ENCODE data around the gene SLK.

SLK gene

GRCh38 chr10:103942866-103943265 lies 24.1 kb upstream of the SLK start:
- DNase-seq, result no peak

DNA sequence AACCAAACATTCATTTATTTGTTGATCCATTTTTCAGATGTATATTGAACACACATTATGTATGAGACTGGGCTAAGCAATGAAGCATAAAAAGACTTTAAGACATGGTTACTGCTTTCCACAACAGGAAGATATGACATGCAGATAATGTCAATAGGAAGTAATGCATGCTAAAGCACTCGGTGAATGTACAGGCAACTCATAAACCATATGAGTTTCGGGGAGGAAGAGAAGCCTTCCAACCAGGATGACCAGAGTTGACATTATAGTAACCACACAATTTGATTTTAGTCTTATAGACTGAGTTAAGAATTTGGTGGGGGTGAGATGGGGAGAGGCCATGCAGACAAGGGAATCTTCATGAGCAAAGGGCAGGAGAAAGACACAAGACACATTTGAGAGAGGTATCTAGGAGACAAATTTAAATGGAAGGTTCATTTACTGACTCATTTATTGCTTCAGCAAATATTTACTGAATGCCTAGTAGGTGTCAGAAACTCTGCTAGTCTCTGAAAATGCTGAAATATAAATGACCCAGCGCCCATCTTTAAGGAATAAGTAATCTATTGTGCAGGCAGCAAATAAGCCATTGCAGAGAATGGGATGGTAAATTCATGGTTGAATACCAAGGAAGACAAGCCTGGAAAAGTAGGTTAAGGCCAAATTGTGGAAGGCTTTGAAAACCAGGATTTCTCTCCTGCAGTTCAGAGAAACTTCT lies 19.0 kb upstream of the SLK start:
- DNase-seq, result no peak

GRCh38 chr10:103949728-103950127 lies 17.2 kb upstream of the SLK start:
- DNase-seq, result no peak

- no peak for DNase-seq
Measured at GRCh38 chr10:103951183-103951582, 15.8 kb upstream of the SLK start.

- no peak for DNase-seq
Measured at GRCh38 chr10:103951942-103952341, 15.0 kb upstream of the SLK start.

DNA sequence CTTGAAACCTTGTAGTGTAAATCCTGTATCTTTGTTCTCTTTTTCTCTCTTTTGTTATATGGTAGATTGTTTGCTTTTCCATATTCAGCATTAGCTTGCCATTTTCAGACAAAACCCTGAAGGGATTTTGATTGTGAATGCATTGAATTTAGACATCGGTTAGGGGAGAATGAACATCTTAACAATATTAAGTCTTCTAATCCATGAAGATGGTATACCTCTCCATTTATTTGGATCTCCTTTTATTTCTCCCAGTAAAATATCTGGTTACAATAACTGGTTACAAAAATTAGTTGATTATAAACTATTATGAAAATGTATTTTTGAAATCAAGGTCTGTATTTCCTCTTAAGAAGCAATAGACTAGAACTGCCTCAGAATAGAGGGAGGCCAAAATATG lies 12.4 kb upstream of the SLK start:
- DNase-seq, result no peak

DNA sequence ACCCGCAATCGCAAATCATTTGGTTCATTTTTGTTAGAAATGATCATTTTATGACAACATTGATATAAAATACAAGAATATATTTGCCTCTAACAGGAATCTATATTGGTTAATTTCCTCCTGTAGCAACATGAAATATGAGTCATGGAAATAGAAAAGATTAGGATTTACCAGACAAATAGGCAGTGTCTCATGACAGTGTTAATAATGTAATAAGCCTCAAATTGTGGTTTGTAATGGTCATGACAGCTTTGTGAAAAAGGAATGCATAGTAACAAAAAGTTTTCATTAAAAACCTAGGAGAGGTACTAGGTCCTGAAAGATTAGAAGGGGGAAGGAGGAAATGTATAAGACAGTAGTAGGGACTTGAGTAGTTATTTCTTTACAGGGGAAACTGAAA lies 7.9 kb upstream of the SLK start:
- no peak for DNase-seq

DNA sequence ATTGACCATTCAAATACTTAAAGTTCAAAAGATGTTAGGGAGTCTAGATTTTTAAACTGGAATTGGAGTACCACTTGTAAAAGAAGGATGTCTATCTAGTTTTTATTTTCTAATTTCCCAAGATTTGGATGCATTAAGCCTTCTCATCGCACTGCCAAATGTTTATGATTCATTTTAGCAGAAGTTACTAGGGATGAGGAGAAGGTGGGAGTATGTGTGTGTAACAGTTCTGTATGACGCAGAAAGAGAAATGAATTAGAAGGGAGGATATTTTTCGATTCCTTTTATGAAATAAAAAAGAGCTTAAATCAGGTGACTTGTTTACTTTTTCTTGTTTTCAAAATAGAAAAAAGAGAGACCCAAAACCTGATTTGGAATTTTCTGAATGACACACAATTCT lies 6.8 kb upstream of the SLK start:
- DNase-seq, result no peak

DNA sequence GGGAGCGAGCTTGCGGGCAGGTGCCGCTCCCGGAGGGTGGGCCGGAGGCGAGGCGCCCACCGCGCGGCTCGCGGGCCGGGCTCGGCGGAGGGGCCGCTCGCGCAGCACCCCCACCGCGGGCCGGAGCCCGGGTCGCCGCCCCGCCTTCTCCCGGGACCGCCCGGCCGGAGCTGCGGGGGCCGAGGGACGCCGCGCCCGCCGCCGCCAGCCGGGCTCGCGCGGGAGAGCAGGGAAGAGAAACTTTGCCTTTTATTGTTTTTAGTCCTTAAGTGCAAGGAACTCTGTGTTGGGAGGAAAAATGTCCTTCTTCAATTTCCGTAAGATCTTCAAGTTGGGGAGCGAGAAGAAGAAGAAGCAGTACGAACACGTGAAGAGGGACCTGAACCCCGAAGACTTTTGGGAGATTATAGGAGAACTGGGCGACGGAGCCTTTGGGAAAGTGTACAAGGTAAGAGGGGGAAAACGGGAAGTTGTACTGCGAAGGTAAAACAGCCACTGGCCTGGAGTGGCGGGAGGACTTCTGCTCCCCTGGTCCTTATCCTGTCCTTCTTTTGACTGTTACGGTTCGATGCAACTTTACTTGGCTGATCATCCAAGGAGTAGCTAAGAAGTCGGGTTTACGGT lies 620 bp downstream of the SLK start:
- DNase-seq, result no peak

DNA sequence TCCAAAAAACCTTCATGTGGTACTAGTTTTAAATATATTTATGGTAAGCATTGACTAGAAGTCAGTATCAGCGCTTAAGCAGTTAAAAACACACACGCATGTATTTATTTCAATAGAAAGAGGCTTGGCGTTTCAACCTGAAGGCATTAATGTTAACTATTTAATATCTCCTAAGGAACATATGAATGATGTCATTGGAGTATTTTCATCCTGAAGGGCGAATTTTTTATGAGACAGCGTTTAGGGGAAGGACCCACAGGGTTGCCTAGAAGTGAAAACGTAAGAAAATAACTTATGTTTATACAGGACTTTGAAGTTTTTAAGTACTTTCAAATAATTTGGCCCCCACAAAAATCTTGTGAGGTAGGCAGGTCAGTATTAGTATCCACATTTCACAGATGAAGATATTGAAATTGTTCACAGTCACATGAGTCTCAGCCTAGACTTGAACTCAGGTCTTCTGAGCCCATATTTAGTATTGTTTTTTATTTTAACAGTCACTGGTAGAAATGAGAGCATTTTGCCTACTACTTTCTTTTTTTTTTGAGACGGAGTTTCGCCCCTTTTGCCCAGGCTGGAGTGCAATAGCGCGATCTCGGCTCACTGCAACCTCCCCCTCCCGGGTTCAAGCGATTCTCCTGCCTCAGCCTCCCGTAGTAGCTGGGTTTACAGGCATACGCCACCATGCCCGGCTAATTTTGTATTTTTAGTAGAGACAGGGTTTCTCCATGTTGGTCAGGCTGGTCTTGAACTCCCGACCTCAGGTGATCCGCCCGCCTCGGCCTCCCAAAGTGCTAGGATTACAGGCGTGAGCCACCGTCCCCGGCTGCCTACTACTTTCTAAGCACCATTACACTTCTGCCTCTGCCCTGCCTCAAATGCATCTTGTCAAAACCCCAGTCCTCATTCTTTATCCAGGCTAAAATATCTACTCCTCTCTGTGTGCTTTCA lies 1.8 kb downstream of the SLK start:
- no peak for DNase-seq

DNA sequence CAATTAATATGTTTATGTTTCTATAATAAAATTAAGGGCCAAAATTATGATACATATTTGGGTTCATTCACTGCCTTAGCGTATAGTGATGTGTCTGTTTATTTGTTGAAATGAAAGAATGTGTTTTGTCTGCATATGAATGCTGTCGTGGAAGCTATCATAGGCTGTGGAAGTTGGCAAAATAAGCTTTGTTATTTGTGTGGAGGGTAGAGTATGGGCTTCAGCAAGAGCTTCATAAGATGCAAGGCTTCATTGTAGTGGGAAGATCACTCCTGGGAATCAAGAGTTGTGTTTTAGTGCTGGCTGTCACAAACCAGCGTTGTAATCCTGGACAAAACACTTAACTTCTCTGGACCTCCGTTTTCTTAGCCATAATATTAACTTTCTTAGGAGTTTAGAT lies 2.5 kb downstream of the SLK start:
- DNase-seq, result no peak

- DNase-seq, result no peak
Measured at GRCh38 chr10:103969857-103970627, 3.1 kb downstream of the SLK start.

- no peak for DNase-seq
Measured at GRCh38 chr10:103975169-103975568, 8.2 kb downstream of the SLK start.

DNA sequence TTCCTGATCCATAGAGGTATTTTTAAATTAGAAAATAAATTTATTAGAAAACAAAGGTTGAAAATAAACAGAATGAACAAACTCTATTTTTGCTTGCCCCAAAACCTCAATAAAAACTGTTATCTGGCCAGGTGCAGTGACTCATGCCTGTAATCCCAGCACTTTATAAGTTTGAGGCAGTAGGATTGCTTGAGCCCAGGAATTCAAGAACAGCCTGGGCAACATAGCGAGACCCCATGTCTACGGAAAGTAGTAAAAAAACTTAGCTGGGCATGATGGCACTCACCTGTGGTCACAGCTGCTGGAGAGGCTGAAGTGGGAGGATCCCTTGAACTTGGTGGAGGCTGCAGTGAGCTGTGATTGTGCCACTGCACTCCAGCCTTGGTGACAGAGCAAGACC lies 10.3 kb downstream of the SLK start:
- DNase-seq, result no peak

GRCh38 chr10:103979530-103979929 lies 12.6 kb downstream of the SLK start:
- no peak for DNase-seq

GRCh38 chr10:103980288-103980906 lies 13.5 kb downstream of the SLK start:
- DNase-seq, result no peak

DNA sequence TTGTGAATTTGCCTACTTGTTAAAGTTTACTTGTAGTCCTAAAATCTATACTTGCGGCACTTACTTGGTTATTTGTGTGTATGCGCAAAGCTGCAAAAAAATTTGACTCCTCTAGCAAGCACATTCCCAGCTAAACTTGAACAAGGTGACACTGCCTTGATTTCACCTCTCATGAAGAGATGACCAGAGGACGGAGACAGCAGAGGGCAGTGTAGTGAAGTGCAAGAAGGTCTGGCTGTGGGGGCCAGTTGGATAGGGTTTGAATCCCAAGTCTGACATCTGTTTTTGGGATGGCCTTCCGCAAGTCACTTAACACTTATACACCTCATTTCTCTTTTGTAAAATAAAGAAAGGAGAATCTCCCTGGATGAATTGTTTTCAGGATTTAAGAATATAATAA lies 15.7 kb downstream of the SLK start:
- no peak for DNase-seq

DNA sequence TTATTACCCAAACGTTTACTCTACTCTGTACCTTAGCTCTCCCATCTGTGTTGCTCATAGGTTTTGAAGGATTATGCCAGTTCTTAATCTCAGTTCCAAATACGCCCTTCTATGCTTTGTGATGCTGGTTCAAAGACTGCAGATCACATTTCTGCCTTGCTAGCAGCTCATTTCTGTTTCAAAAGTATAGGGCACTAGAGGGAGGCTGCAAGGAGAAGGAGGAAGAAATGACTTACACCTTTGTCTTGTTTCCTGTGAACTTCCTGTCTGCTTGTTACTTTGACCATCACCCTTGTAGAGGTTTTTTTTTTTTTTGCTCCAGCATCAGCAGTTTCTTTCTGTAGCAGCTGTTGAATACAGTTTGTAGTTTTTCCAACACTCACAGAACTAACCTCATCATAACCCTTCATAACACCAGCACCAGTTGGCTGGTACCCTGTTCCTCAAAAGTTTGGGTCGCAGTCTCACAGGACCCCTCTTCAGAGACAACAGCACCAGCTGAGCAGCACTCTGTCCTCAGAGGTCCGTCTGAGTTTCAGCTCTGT lies 16.5 kb downstream of the SLK start:
- no peak for DNase-seq

DNA sequence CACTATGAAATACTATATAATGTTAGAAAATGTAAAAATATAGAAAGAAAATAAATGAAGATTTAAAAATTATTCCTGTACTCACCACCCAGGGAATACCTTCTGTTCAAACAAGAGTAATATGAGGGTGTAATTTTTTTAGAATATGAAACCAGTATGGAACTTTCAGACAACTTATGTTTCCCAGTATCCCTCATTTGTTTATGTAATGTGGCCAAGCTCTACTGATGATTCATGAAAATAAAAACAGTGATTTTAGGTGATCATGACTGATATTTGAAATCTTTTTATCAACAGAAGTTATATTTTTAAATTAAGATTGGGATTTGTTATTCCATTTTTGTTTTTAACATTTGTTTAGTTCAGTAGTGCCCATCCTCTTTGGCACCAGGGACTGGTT lies 18.8 kb downstream of the SLK start:
- no peak for DNase-seq

GRCh38 chr10:103986360-103986759 lies 19.4 kb downstream of the SLK start:
- DNase-seq, result no peak

- no peak for DNase-seq
Measured at GRCh38 chr10:103990121-103990520, 23.2 kb downstream of the SLK start.

GRCh38 chr10:103990531-103990930 lies 23.6 kb downstream of the SLK start:
- no peak for DNase-seq

Data from activated T-cell treated with anti-CD3 and anti-CD28 coated beads for 4 hours (primary cell).